IPS-11a (cell line): ENCODE data around the gene GOLT1B.

ENCODE experiments used
- H3K4me3 ChIP-seq: one replicate; pipeline ENCODE4 v1.5.1; 2013; ENCODE audit warnings: low read depth, low read length, control low read depth

GOLT1B gene

DNA sequence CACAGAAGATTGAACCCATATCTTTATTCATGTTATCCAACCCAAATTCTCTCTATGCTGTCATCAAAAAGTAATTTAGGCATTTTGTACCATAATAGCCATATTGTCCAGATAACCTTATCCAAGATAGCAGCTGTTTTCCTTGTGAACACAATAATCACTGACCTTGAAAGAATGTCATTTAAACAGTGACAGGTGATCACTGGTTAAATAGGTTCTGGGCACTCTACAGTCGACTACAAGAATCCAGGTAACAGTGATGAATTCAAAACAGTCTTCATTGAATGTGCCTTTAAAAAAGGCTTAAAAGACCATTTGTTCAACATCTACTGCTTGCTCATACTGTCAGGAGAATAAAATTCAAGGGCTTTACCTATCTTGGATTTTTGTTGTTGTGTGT is 20.0 kb downstream of the GOLT1B start:
- H3K4me3 ChIP-seq = no peak overlapping the region

DNA sequence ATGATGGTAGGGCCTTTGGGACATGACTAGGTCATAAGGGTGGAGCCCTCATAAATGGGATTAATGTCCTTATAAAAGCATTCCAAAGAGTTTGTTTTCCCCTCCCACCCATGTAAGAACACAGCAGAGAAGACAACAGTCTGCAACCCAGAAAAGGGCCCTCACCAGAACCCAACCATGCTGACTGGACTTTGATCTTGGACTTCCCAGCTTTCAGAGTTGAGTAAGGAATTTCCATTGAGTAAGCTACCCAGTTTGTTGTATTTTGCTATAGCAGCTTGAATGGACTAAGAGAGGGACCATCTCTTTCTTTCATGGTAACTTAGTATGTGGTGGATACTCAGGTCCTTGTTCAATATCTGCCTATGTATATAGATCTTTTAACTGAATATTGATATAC is 21.6 kb downstream of the GOLT1B start:
- H3K4me3 ChIP-seq = no peak overlapping the region

DNA sequence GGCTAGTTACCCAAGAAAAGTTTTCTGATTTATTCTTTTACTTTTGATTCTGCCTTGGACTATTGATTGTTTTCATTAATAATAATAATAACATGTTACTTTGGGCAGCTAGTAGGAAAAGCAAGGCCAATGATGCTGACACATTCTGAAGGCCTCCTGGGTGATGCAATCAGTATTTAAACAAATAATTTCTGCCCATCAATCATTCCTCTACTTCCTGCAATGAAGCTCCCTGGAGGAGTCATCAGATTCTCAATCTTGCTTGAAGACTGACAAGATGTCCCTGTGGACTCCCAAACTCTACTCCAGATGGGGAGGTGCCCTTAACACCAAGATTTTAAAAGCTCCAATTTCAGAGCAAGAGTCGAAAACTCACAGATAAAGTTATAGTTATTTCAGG is 24.5 kb downstream of the GOLT1B start, which contains the start of gene SPX:
TSS of gene SPX (plus strand) at position 244 of the 400 bp plus-strand sequence. CDS start 177 bp downstream, outside the sequence.
- H3K4me3 ChIP-seq = peak within 1 kb of the TSS; percentile 56

DNA sequence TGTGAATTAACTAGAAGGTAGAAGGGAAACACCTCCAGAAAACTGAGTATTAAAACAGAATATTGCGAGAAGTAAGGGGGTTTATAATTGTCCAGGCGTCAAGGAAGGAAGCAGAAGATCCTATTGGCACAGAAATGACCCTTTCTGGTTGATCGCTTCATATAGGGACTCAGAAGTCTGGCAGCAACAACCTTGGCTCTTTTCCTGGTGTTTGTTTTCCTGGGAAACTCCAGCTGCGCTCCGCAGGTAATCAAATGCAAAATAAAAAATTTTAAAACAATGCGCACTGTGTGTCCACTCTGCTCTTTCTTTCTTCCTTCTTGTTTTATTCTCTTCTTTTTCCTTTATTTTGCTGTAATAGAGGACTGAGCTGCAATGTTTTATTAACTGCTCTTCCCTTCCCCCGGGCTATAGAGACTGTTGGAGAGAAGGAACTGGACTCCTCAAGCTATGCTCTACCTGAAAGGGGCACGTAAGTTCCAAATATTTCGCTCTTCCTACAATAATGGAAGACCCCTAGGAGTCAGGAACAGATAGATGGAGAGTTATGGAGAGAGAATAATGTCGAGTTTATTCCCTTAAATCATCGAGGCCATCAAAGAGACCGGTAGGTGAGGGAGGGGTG is 25.2 kb downstream of the GOLT1B start:
- H3K4me3 ChIP-seq = peak overlapping the region; percentile 56

DNA sequence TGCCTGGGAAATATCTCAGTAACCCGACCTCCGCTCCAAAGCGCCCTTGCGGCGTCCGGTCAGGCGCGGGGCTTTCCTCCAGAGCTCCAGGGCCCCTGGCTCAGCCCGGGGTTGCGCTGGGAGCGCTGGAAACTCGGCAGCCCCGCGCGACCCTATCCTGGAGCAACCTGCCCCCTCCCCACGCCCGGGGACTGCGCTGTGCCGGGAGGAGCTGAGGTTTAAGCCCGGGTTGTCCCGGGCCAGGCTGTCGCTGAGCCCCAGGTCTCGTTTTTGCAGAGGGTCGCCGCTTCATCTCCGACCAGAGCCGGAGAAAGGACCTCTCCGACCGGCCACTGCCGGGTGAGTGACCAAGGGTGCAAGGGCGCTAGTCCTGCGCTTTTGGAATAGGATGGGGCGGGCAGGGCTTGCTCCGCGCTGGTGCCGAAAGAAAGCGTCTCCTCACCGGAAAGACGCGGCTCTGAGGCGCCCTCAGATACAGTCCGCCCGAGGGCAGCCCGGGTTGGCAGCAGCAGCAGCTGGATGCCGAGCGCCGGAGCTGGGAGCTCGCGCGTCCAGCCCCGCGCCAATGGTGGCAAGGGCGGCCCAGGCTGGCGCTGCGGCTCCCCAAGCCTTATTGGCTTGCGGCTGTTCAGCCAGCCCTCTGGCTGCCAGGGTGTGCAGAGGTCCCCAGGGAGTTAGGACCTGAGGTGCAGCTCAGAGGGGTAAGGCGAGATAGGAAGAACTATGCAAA is 26.0 kb downstream of the GOLT1B start:
- peak overlapping the region; percentile 56 for H3K4me3 ChIP-seq

DNA sequence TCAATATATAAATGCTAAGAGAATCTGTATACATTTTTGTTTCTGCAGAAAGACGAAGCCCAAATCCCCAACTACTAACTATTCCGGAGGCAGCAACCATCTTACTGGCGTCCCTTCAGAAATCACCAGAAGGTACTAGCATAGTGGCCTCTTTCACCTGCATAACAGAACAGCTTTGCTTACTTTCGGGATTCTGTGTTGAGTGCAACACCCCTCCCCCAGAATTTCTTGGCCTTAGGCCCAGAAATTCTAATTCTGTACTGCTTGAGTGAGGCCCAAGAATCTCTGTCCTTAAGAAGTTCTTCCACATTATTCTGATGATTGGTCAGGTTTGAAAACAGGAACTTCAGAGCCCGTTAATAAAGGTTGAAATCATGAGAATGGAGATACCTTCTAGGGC is 27.4 kb downstream of the GOLT1B start:
- no peak overlapping the region for H3K4me3 ChIP-seq

DNA sequence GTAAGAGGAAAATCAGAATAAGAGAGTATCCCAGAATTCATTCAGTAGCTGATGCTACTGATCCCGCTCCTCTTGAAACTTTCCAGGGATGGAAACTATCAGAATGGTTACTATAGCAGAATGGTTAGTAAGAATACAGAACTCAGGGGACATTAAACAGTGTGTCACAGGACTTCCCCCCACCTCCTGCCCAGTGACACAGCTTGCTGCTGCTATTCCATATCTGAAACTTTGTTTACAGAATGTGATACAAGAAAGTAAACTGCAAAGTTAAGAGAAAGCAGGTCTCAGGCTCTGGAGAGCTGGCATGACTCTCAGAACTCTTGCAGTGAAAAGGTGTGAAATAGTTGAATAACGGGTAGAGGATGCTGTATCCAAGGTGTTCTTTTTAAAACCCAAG is 27.9 kb downstream of the GOLT1B start:
- H3K4me3 ChIP-seq = no peak overlapping the region

DNA sequence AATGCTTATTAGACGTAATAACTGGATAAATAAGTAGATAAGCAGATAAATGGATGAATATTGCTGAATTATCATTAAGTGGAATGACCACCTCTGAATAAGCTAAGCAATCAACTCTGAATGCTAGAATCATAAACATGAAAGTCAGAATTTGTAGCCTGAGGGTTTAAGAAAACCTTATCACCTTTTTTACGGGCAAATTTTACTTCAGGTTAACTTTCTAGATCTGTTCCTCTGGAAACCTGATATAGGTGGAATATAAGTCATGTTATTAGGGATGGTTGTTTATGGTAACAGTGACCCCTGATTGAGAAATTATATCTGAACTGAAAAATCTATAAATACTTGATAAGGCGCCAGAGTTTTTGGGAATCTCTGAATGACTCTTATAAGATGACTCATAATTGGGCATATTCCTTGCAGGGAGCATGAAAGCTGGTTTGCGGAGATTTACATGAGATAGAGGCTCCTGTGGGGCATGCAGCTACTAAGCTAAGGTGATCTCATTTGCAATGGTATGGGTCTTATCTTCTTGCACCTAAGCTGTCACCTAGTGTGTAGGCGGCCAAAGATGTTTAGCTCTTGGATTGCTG is 36.6 kb downstream of the GOLT1B start:
- H3K4me3 ChIP-seq = no peak overlapping the region

DNA sequence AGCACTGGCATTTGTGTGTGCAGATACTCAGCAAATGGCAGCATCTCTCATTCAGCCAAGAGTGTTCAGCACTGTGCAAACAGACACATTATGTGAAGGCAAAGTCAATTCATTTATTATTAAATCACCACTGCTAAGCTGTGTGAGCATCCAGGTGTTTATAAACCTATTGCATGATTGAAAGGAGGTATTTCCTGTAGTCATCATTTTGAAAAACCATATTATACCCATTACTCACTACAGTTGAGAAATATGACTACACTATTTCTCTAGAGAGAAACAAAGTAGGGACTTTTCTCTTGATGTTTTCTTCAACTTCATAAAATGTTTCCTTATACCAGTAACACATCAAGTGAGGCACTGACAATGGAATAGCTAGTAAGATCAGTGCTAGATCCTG is 38.2 kb downstream of the GOLT1B start:
- H3K4me3 ChIP-seq = no peak overlapping the region

DNA sequence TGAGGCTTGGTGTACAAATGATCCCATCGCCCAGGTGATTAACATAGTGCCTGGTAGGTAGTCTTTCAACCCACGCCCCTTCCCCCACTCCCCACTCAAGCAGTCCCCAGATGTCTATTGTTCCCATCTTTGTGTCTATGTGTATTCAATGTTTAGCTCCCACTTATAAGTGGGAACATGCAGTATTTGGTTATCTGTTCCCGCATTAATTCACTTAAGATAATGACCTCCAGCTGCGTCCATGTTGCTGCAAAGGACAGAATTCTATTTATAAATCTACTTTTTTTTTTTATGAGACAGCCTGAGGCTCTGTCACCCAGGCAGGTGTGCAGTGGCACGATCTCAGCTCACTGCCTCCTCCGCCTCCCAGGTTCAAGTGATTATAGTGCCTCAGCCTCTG is 40.2 kb downstream of the GOLT1B start:
- no peak overlapping the region for H3K4me3 ChIP-seq

DNA sequence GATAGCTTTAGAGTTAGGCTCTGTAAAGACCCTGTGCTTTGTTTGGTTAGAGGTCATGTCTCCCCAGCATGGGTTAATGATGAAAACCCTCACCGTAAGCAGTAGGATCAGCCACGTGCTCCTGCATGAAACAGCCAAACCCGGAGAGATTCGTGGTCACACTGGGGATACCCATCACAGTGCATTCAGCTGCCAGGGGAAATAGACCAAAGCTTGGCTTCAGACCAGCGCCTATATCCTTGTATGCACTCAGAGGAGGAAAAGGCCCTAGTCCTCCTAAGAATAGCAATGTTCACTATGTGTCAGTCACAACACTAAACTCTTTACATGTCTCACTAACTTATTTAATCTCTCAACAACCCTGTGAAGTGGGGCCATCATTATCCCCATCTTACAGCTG is 40.8 kb downstream of the GOLT1B start:
- no peak overlapping the region for H3K4me3 ChIP-seq

DNA sequence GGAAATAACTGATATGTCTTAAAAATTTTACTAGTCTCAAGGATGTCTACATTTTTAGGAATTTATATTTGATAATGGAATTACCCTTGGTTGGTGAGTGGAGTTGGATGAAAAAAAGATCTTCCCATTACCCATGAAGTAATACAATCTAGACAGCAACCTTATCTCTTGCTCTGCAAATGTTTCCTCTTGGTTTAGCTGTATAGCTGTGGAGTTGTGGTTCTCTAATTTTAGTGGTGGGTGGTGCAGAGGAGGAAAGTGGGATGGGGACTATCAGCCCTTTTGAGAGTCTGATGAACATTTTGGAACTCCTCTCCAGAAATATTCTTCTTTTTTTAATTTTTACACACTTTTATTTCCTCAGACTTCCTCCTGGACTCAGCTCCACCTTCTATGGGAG is 41.6 kb downstream of the GOLT1B start:
- H3K4me3 ChIP-seq = no peak overlapping the region

DNA sequence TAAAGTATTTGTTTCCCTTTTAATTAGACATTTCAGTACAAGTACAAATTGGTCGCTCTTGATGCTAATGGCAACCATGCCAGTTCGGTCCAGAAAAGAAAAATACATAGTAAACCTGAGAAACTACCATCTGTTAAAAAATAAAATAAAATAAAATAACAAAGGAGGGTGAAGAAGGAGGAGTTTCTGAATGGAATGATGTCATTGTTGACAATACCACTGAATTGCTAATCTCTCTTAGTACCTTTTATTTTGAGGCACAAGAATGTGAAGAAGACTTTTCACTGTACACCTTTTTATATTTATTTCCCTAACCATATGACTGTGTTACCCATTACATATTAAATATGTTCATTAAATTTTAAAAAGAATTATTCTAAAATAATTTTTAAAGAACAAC is 44.0 kb downstream of the GOLT1B start:
- H3K4me3 ChIP-seq = no peak overlapping the region

DNA sequence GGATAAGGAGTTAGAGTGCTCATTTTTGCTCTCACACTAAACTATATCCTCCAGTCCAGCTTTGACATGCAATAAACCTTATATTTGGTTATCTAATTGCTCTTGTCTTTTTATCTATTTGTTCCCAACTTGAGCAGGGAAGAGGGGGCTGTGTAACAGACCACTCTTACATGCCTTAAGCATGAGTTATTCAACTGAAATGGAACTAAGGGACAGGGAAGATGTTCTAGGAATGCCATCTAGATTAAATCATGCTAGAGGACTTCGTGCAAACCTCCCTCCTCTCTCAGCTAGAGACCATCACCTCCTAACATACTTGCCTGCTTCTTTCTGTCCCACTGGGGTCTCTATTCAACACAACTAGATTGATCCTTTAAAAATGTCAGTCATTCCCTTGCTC is 45.1 kb downstream of the GOLT1B start:
- no peak overlapping the region for H3K4me3 ChIP-seq

DNA sequence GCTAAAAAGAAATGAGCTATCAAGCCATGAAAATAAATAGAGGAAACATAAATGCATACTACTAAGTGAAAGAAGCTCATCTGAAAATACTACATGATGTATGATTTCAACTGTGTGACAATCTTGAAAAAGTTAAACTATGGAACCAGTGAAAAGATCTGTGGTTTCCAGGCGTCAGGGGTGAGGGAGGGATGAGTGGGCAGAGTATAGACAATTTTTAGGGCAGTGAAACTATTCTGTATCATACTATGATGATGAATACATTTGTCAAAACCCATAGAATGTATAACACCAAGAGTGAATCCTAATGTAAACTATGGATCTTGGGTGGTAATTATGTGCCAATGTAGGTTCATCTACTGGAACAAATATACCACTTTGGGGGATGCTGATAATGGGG is 45.8 kb downstream of the GOLT1B start:
- H3K4me3 ChIP-seq = no peak overlapping the region

DNA sequence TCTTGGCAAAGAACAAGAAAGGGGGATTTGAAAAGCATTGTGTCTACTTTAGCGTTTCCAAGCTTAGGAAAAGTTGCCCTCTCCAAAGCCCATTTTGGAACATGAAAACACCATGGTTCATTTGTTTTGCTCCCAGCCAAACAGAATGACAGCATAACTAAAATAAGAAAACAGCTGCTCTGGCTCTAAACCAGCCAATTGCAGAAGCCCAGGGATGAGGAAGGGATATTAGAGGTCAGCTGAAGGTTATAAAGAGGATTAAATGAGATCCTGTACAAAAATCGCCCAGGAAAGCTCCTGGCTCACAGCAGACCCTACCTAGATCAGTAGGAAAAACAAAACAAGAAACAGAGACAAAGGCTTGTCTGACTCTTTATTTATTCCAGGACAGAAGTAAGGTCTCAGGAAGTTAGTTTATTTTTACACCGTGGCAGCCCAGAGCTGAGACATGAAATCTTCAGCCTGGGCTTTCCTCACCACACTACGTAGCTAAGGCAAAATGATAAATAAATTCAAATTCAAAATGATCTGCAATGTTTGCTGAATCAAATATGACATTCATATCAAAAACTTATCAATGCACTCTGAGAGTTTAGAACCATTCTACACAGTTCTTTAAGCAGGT is 50.4 kb downstream of the GOLT1B start:
- H3K4me3 ChIP-seq = no peak overlapping the region

DNA sequence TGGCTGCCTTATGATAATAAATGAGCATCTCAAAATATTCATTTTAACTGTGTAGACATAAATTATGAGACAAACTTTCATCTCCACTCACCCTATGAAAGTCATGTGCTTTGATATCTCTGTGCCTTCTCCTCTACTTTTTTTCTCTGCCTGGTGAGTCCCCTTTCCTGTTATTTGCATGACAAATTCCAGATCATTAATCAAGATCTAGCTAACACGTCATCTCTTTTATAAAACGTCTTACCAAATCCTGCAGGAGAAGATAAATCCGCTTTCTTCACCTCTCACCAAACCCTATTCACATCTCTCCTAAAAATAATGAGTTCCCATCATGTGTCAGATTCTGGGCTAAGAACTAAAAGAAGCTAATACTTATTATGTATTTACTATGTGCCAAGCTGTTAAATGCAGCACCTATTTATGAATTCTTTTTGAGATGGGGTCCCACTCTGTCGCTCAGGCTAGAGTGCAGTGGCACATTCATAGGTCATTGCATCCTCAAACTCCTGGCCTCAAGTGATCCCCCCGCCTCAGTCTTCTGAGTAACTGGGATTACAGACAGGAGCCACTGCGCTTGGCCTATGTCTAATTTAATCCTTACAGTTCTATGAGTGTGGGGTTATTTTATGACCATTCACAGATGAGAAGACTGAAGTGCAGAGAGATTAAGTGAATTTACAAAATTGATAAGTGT is 51.2 kb downstream of the GOLT1B start:
- H3K4me3 ChIP-seq = no peak overlapping the region

DNA sequence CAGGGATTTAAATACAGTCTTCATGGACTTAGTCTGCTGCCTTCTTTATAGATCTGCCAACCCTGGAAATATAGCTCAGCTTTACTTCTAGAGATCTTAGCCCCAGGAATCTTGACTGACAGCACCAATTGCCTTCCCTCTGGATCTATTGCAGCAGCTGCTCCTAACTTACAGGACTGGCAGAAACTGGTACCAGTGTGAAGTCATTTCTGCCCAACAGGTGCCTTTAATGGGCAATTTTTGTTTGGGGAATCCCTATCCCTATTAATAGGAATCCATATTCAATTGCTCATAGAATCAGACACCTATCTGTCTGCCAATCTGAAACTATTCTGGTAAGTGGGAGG is 51.7 kb downstream of the GOLT1B start:
- H3K4me3 ChIP-seq = no peak overlapping the region

DNA sequence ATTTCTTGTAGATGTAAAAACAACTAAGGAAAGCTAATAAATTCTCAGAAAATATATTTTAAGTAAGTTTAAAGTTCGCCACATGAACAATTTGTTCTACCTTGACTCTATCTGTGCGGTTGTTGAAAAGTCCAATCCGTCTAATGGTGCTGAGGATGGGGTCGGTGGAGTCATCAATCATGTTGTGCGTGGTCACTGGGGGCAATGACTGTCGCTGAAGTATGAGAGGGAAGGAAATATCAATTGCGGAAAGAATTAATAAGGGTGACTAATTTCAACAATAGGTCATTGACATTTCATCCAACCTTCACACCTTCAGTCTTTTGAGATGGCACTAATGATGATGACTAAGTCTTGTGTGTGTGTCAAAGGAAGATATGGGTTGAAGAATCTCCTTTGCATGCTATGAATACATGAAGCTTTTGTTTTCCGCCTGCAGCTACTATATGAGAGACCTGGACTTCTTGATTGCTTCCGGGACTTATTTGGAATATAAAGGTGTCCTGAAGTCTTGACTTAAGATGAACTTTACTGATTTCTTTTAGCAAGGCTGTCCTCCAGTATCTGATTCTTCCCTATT is 56.6 kb downstream of the GOLT1B start:
- no peak overlapping the region for H3K4me3 ChIP-seq

DNA sequence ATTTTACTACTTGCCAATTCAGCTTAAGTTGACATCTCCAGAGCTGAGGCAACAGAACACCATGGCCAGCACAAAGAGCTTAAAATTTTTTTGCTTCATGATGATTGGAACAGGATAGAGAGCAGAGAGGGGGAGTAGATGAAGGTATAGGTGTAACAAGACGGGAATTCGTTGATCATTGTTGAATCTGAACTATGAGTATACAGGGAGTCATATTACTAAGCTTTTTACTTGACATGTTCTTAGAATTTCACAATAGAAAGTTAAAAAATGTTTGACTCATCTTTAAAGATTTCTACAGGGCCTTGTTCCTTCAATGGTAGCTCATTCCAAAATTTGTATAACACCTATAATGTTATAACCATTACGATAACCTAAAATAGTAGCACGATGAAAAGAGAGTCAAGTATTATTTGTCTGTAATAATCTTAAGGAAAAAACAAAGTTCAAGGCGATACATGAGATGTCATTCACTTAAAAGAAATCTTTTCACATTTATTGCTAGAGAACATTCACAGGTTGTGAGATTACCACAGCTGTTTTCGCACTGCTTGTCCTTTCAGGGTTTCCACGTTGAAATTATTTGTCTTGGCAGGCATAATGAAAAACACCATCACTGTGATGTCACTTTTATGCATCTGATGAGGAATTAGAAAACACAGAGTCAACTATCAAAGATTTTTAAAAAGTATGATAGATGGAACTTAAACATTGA is 58.4 kb downstream of the GOLT1B start:
- H3K4me3 ChIP-seq = no peak overlapping the region
